ENCODE results near the gene LTA.

DNA sequence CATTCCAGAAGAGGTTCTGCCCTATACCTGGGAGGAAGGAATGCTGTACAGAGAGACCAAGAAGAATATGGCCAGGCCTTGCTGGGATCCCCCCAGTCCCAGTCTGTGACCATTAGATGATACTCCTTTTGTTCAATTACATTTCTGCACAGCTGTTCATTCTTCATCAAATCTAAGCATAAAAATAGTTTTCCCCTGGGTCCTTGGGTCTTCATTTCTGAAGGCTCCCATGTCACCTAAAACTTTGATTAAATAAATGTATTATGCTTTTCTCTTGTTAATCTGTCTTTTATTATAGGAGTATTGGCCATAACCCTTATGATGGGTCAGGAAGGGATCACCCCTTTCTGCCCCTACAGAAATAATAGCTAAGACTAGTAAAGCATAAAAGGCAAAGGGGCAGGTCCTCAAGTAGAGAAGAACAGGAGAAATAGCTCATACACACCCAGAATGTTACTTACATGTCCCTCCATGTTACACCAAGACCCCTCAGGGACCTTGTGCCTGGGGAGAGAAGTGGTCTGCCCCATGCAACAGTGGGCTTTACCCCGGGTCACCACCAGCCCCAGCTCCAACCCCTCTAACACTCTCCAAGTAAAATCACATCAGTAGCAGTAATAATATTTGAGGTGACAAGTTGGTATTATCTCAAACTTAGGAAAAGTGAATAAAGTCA is 2.1 kb upstream of the LTA start:
- TF ChIP-seq, protein P1, sequence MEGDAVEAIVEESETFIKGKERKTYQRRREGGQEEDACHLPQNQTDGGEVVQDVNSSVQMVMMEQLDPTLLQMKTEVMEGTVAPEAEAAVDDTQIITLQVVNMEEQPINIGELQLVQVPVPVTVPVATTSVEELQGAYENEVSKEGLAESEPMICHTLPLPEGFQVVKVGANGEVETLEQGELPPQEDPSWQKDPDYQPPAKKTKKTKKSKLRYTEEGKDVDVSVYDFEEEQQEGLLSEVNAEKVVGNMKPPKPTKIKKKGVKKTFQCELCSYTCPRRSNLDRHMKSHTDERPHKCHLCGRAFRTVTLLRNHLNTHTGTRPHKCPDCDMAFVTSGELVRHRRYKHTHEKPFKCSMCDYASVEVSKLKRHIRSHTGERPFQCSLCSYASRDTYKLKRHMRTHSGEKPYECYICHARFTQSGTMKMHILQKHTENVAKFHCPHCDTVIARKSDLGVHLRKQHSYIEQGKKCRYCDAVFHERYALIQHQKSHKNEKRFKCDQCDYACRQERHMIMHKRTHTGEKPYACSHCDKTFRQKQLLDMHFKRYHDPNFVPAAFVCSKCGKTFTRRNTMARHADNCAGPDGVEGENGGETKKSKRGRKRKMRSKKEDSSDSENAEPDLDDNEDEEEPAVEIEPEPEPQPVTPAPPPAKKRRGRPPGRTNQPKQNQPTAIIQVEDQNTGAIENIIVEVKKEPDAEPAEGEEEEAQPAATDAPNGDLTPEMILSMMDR (IDR thresholded peaks at IDR 0.05), result no peak
- TF ChIP-seq EP300 (IDR thresholded peaks at IDR 0.05), result no peak
- TF ChIP-seq POLR2A (IDR thresholded peaks at IDR 0.05), result no peak

Measured in ovary (tissue), 3 donors.